Measurements from ENCODE around the gene PPP4C.
A peak's percentile ranks its signal among the peaks of the same experiment; 100 is the strongest.

The PPP4C gene

GRCh38 chr16:30079480-30079879, 3.7 kb downstream of the PPP4C start:
- FAIRE-seq (no peak), DNase-seq (ENCODE audit: insufficient read length, low spot score) (no peak)

DNA sequence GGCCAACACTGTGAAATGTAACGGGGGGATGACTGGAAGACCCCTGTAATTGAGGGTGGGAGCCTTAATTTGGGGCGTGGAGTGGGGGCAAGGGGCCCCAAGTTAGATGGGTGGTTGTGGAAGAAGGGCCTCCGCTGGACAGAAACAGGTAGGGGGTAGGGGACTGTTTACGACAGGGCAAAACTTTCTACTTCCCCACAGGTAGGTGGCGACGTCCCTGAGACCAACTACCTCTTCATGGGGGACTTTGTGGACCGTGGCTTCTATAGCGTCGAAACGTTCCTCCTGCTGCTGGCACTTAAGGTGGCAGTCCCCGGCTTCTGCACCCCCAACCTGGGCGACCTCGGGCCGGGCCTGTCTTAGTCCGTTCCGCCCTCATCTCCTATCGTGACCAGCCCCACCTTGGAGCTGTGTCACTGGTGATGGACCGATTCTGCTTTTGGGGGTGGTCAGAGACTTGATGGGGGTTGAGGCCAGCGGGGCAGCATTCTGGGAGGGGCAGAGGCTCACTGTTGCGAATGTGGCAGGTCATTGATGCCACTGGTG, 6.8 kb downstream of the PPP4C start:
- no peak for FAIRE-seq
- no peak for DNase-seq (ENCODE audit: insufficient read length, low spot score)

- no peak for DNase-seq (ENCODE audit: insufficient read length, low spot score)
Measured at GRCh38 chr16:30083216-30084055, 7.6 kb downstream of the PPP4C start.

GRCh38 chr16:30084096-30084815, 8.5 kb downstream of the PPP4C start:
- FAIRE-seq = no peak
- DNase-seq (ENCODE audit: insufficient read length, low spot score) = no peak

More at GRCh38 chr16:30083216-30084055, 7.6 kb downstream of the PPP4C start:
- no peak for FAIRE-seq

DNA sequence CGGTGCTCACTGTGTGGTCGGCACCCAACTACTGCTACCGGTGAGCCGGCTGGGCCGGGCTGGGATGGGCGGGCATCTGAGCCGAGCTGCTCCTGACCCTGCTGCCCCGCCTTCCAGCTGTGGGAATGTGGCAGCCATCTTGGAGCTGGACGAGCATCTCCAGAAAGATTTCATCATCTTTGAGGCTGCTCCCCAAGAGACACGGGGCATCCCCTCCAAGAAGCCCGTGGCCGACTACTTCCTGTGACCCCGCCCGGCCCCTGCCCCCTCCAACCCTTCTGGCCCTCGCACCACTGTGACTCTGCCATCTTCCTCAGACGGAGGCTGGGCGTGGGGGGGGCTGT, 9.0 kb downstream of the PPP4C start:
- DNase-seq (ENCODE audit: insufficient read length, low spot score) = no peak
- no peak for FAIRE-seq

DNA sequence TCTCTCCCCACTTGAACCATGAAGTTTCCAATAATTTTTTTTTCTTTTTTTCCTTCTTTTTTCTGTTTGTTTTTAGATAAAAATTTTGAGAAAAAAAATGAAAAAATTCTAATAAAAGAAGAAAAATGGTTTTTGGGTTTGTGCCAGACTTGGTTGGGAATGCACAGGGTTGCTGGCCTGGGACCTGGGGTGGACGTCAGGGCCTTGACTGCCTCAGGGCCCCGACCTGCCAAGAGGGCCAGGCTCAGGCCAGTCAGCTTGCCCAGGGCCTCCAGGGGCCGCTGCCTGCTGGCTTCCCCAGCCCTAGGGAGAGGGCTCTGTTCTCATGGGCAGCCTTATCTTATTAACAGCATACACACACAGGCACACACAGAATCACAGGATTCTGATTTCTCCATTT, 9.5 kb downstream of the PPP4C start:
- no peak for DNase-seq (ENCODE audit: insufficient read length, low spot score)
- no peak for FAIRE-seq

- FAIRE-seq (no peak), DNase-seq (ENCODE audit: insufficient read length, low spot score) (no peak)
Measured at GRCh38 chr16:30085820-30086219, 10.0 kb downstream of the PPP4C start.

DNA sequence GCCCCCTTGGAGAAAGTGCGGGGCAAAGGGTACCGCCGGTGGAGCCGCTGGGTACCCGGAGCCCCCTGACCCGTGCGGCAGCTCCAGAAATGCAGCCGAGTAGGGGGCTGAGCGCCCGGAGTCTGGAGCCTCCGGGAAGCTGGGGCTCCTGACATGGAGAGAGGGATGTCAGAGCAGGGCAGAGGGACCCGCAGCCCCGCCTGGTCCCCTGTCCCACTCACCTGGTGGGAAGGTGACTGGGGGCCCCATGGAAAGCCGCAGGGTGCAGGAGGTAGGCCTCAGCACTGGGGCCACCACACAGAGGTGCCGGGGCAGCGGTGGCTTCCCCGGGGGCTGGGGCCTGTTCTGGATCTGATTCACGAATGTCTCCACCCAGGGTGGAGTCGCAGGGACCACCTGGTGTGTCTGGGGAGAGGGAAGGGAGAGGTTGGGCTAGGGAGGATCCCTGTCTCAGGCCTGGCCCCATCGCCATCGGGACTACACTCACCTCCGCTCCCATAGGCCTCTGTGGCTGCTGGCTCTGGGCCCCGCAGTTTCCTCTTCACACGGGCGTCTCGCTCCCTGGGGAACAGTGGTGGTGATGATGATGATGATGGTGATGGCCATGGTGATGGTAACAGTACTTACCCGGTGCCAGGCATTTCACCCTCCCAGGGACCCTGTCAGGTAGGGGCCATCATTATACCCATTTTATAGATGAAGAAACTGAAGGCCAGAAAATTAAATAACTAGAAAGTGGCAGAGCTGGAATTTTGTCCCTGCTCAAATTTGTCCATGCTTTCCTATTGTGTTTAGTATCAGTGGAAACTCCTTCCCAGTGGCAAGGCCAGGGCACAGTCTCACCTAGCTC, 10.7 kb downstream of the PPP4C start:
- FAIRE-seq = no peak
- no peak for DNase-seq (ENCODE audit: insufficient read length, low spot score)

- FAIRE-seq = no peak
Measured at GRCh38 chr16:30087181-30087898, 11.5 kb downstream of the PPP4C start.

GRCh38 chr16:30088237-30088831, 12.5 kb downstream of the PPP4C start:
- FAIRE-seq = no peak
- no peak for DNase-seq (ENCODE audit: insufficient read length, low spot score)

More at GRCh38 chr16:30087181-30087898, 11.5 kb downstream of the PPP4C start:
- no peak for DNase-seq (ENCODE audit: insufficient read length, low spot score)

DNA sequence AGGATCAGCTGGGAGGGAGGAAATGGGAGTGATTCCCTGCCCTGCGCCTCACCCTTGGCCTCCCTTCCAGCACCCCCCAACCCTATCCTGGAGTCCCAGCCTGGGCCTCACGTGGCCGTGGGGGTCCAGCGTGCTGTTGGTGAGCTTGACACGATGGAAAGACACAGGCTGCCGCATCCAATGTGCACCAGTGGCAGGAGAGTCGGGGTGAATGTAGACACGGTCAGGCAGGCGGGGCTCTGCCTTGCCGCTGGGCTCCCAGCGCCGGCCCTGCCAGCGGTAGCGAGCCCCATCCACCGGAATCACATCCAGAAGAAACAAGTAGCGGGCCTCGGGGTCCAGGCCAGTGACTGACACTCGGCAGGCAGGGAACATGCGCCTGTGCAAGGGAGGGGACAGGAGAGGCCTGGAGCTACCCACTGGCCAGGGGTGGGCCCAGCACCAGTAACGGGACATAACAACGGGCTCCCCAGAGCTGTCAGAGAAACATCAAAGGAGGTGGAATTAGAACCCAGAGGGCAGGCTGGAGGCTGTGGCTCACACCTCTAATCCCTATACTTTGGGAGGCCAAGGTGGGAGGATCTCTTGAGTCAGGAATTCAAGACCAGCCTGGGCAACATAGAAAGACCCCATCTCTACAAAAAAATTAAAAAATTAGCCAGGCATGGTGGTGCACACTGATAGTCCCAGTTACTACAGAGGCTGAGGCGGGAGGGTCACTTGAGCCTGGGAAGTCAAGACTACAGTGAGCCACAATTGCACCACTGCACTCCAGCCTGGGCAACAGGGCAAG, 13.2 kb downstream of the PPP4C start:
- FAIRE-seq = no peak
- DNase-seq (ENCODE audit: insufficient read length, low spot score) = no peak

GRCh38 chr16:30090610-30091331, 15.0 kb downstream of the PPP4C start:
- DNase-seq (ENCODE audit: insufficient read length, low spot score) = no peak
- FAIRE-seq = no peak

- FAIRE-seq (no peak), DNase-seq (ENCODE audit: insufficient read length, low spot score) (peak; percentile 88)
Measured at GRCh38 chr16:30091474-30092372, 15.9 kb downstream of the PPP4C start, which contains the start of gene TBX6. Gene TBX6 (minus strand): TSS chr16:30091924. CDS start chr16:30091193, 731 bp downstream.

GRCh38 chr16:30092373-30093010, 16.7 kb downstream of the PPP4C start:
- no peak for DNase-seq (ENCODE audit: insufficient read length, low spot score)
- no peak for FAIRE-seq

DNA sequence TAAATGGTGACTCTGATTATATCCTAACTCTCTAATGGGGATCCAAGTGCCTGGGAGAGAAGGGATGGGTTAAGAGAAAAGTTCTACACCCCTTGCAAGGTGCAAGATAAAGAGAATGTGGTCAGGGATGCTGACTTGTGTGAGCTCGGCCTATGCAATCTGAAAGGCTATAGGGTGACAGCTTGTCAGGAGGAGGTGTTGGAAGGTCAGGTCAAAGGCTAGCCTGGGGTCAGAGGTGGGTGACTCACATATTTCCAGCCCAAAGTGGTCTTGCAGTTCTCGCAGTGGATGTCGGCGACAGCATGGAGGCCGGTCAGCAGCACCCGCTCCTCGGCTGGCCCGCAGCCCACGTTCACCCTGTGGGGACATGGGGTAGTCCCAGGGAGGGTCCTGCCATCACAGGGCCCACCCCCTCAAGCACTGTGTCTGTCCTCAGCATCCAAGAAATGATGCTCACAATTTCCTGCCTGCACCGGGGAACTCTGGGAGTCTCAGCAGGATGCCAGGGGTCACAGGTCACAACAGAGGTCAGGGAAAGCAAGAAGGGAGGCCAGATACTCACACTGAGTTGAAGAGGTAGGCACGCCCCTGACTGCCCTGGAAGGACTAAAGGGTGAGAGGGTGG, 18.9 kb downstream of the PPP4C start:
- FAIRE-seq (no peak), DNase-seq (ENCODE audit: insufficient read length, low spot score) (no peak)
